NB4 (cell line): ENCODE measurements around the gene ING4.

Experiments
- MYC ChIP-seq: IDR thresholded peaks from 2 replicates; pipeline ENCODE4 v1.6.1; 2011; ENCODE audit warnings: low read depth, low read length
- POLR2A ChIP-seq: IDR thresholded peaks from 2 replicates; pipeline ENCODE4 v1.6.1; 2011; ENCODE audit warnings: mild to moderate bottlenecking; ENCODE audit not compliant: insufficient read length; ENCODE audit errors: extremely low read depth
- TF ChIP-seq, protein P1 (sequence below): IDR thresholded peaks from one replicate; pipeline ENCODE4 v1.5.1; 2012; ENCODE audit warnings: low read depth, low read length

DNA sequence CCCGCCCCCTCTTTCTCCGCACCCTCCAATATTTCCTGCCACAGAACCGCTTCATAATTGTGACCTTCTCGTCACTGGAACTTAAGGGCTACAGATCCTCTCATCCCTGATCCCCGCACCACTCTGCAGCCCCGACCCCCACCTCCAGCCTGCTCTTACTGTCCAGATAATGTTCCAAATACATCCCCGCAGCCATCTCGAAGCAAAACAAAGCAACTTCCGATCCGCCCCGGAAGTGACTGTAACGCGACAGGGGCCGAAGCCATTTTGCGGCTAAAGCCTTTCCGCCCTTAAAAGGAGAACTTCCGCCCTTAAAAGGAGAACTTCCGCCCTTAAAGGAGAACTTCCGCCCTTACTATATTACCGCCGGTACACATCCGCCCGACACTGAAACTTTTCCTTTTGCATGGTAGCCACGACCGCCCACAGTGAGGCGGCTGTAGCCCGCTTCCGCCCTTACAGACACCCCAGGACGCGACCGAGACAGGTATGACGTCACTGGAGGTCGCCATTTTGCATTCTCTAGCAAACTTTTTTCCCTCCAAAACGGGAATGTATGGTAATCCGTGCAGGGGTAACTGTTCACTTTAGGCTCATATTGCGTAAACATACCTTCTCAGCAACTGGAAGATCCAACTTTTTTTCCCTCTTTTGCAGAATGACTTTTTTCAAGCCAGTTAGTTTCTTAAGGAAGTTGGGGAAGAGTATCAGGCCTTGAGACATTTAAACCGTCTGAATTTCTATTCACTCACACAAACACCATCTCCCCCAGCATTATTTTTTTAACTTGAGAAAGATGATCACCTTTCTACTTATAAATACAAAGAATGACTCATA lies at the start of gene ING4:
- TF ChIP-seq MYC = peak; percentile 46; the same call in 1 of the 2 replicates
- TF ChIP-seq POLR2A = no peak
- TF ChIP-seq, protein P1, sequence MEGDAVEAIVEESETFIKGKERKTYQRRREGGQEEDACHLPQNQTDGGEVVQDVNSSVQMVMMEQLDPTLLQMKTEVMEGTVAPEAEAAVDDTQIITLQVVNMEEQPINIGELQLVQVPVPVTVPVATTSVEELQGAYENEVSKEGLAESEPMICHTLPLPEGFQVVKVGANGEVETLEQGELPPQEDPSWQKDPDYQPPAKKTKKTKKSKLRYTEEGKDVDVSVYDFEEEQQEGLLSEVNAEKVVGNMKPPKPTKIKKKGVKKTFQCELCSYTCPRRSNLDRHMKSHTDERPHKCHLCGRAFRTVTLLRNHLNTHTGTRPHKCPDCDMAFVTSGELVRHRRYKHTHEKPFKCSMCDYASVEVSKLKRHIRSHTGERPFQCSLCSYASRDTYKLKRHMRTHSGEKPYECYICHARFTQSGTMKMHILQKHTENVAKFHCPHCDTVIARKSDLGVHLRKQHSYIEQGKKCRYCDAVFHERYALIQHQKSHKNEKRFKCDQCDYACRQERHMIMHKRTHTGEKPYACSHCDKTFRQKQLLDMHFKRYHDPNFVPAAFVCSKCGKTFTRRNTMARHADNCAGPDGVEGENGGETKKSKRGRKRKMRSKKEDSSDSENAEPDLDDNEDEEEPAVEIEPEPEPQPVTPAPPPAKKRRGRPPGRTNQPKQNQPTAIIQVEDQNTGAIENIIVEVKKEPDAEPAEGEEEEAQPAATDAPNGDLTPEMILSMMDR = no peak
